ENCODE measurements around the gene SGMS1. TPM values are rescaled to one million over a fixed set of nuclear protein-coding genes. Genes with fewer than 3 reads are reported as not detected.

Gene SGMS1
- total and polyA plus RNA-seq, 7 donors, result 3.5 to 81.3 (median 55.7) TPM

- Histone ChIP-seq H3K27ac (no peak overlapping the region), H3K4me3 (no peak overlapping the region), H3K27me3 (no peaks in the 10 kb centered on the region), H3K9me3 (no peaks in the 10 kb centered on the region), H3K4me1 (peaks cover 0 to 29% (median 26%) of the 10 kb centered on the region in 4 donors), H3K36me3 (no peaks in the 10 kb centered on the region)
- DNase-seq, result no peak
- intact Hi-C loops (cut with DNase I), result no loop called here
- WGBS, 2 donors, result 39 to 66% methylated on average over 1 of the region's 1 CpG
- TF ChIP-seq POLR2AphosphoS5 (IDR thresholded peaks at IDR 0.05) (no peak), POLR2A (IDR thresholded peaks at IDR 0.05) (no peak), CTCF (IDR thresholded peaks at IDR 0.05) (no peak), EP300 (IDR thresholded peaks at IDR 0.05) (no peak)
Measured at GRCh38 chr10:50469288-50469687, 154.5 kb downstream of the SGMS1 start.

GRCh38 chr10:50467209-50467608, 156.5 kb downstream of the SGMS1 start:
- no peak for DNase-seq
- Histone ChIP-seq H3K27me3 (no peaks in the 10 kb centered on the region), H3K4me3 (no peak overlapping the region), H3K9me3 (no peaks in the 10 kb centered on the region), H3K36me3 (no peaks in the 10 kb centered on the region), H3K4me1 (peaks cover 0 to 29% (median 28%) of the 10 kb centered on the region in 4 donors), H3K27ac (no peak overlapping the region)
- no peak for TF ChIP-seq POLR2A (IDR thresholded peaks at IDR 0.05)
- no peak for TF ChIP-seq EP300 (IDR thresholded peaks at IDR 0.05)
- TF ChIP-seq POLR2AphosphoS5 (IDR thresholded peaks at IDR 0.05), result no peak
- TF ChIP-seq CTCF (IDR thresholded peaks at IDR 0.05), result no peak
- 83 to 89% methylated on average over 1 of the region's 1 CpG for WGBS, 2 donors
- intact Hi-C loops (cut with DNase I), result no loop called here

GRCh38 chr10:50464004-50464409, 159.7 kb downstream of the SGMS1 start:
- H3K27me3 ChIP-seq, result no peaks in the 10 kb centered on the region
- intact Hi-C loops (cut with DNase I), result no loop called here
- TF ChIP-seq EP300 (IDR thresholded peaks at IDR 0.05) (no peak), POLR2AphosphoS5 (IDR thresholded peaks at IDR 0.05) (no peak), POLR2A (IDR thresholded peaks at IDR 0.05) (no peak), CTCF (IDR thresholded peaks at IDR 0.05) (no peak)
- WGBS, 2 donors, result 89 to 94% methylated on average over 1 of the region's 1 CpG
- no peak overlapping the region for H3K27ac ChIP-seq
- no peak overlapping the region for H3K4me3 ChIP-seq
- H3K4me1 ChIP-seq, result peaks cover 0 to 6% (median 4%) of the 10 kb centered on the region in 4 donors
- H3K9me3 ChIP-seq, result no peaks in the 10 kb centered on the region
- H3K36me3 ChIP-seq, result peaks cover 0 to 11% (median 4%) of the 10 kb centered on the region in 4 donors
- DNase-seq, result peak; percentile 58

GRCh38 chr10:50461834-50462233, 161.9 kb downstream of the SGMS1 start:
- DNase-seq, result no peak
- no peak overlapping the region for H3K4me3 ChIP-seq
- H3K27me3 ChIP-seq, result no peaks in the 10 kb centered on the region
- peaks cover 0 to 6% (median 0%) of the 10 kb centered on the region in 4 donors for H3K4me1 ChIP-seq
- 20 to 75% methylated on average over 3 of the region's 3 CpGs for WGBS, 2 donors
- intact Hi-C loops (cut with DNase I), result no loop called here
- TF ChIP-seq CTCF (IDR thresholded peaks at IDR 0.05) (no peak), POLR2A (IDR thresholded peaks at IDR 0.05) (no peak), EP300 (IDR thresholded peaks at IDR 0.05) (no peak), POLR2AphosphoS5 (IDR thresholded peaks at IDR 0.05) (no peak)
- peaks cover 0 to 11% (median 4%) of the 10 kb centered on the region in 4 donors for H3K36me3 ChIP-seq
- no peaks in the 10 kb centered on the region for H3K9me3 ChIP-seq
- H3K27ac ChIP-seq, result no peak overlapping the region

- TF ChIP-seq POLR2A (IDR thresholded peaks at IDR 0.05), result no peak
- TF ChIP-seq CTCF (IDR thresholded peaks at IDR 0.05), result no peak
- TF ChIP-seq POLR2AphosphoS5 (IDR thresholded peaks at IDR 0.05), result no peak
- no peak for TF ChIP-seq EP300 (IDR thresholded peaks at IDR 0.05)
Measured at GRCh38 chr10:50461123-50461522, 162.6 kb downstream of the SGMS1 start.

More at GRCh38 chr10:50461123-50461522, 162.6 kb downstream of the SGMS1 start:
- peaks cover 0 to 16% (median 4%) of the 10 kb centered on the region in 4 donors for H3K36me3 ChIP-seq
- H3K27me3 ChIP-seq, result no peaks in the 10 kb centered on the region
- no peak for DNase-seq
- no peaks in the 10 kb centered on the region for H3K9me3 ChIP-seq
- H3K27ac ChIP-seq, result no peak overlapping the region
- WGBS, 2 donors, result 29 to 86% methylated on average over 1 of the region's 1 CpG
- intact Hi-C loops (cut with DNase I), result no loop called here
- no peak overlapping the region for H3K4me3 ChIP-seq
- H3K4me1 ChIP-seq, result peaks cover 0 to 6% (median 0%) of the 10 kb centered on the region in 4 donors
